C1 segment of cervical spinal cord (tissue), 14 donors: ENCODE measurements around the gene CHRNA4.
A peak's percentile ranks its signal among the peaks of the same experiment; 100 is the strongest.
"Not testable (repeated sequence)": the region's sequence is repeated elsewhere in the genome, so short reads cannot be mapped to it uniquely, and the experiment has no call there.

Experiments used
- DNase-seq, 14 donors: peaks; one replicate each; lab custom pipeline; 2025; lab: John Stamatoyannopoulos, UW

CHRNA4 gene

GRCh38 chr20:63397946-63398450 lies 36.8 kb upstream of the CHRNA4 start:
- DNase-seq: no peak

GRCh38 chr20:63397155-63397843 lies 36.1 kb upstream of the CHRNA4 start:
- no peak for DNase-seq

- no peak for DNase-seq
Observed at GRCh38 chr20:63396300-63396699, 35.2 kb upstream of the CHRNA4 start.

GRCh38 chr20:63395723-63396122 lies 34.6 kb upstream of the CHRNA4 start:
- DNase-seq: no peak

GRCh38 chr20:63394920-63395455 lies 33.8 kb upstream of the CHRNA4 start:
- DNase-seq: no peak

- DNase-seq: peak in 1 of 14 donors; percentile 70
Observed at GRCh38 chr20:63394069-63394919, 33.1 kb upstream of the CHRNA4 start.

GRCh38 chr20:63393566-63393965 lies 32.4 kb upstream of the CHRNA4 start:
- DNase-seq: no peak

- DNase-seq: no peak
Observed at GRCh38 chr20:63392465-63393365, 31.6 kb upstream of the CHRNA4 start.

GRCh38 chr20:63387917-63388316 lies 26.8 kb upstream of the CHRNA4 start:
- no peak for DNase-seq

GRCh38 chr20:63387393-63387792 lies 26.2 kb upstream of the CHRNA4 start:
- DNase-seq: no peak

GRCh38 chr20:63386491-63386890 lies 25.3 kb upstream of the CHRNA4 start:
- DNase-seq: no peak

- no peak for DNase-seq
Observed at GRCh38 chr20:63385819-63386218, 24.7 kb upstream of the CHRNA4 start.

- DNase-seq: no peak
Observed at GRCh38 chr20:63384336-63384735, 23.2 kb upstream of the CHRNA4 start.

- DNase-seq: no peak
Observed at GRCh38 chr20:63383556-63383955, 22.4 kb upstream of the CHRNA4 start.

GRCh38 chr20:63382551-63383300 lies 21.6 kb upstream of the CHRNA4 start:
- DNase-seq: peak in 1 of 14 donors; percentile 60

GRCh38 chr20:63381781-63382431 lies 20.8 kb upstream of the CHRNA4 start:
- DNase-seq: peak in 4 of 14 donors; percentile 4 to 28 (median 8)

GRCh38 chr20:63380346-63380870 lies 19.3 kb upstream of the CHRNA4 start:
- no peak for DNase-seq

- DNase-seq: not testable (repeated sequence)
Observed at GRCh38 chr20:63379872-63380271, 18.7 kb upstream of the CHRNA4 start.

- DNase-seq: no peak
Observed at GRCh38 chr20:63379296-63379695, 18.1 kb upstream of the CHRNA4 start.

- no peak for DNase-seq
Observed at GRCh38 chr20:63378626-63379025, 17.5 kb upstream of the CHRNA4 start.
